Stromal cell of bone marrow (primary cell): ENCODE measurements around the gene LRP1B.

Experiments used
- DNase-seq: peaks from one replicate; pipeline ENCODE4 v3.0.0-alpha.2; 2012; ENCODE audit warnings: low read depth

The LRP1B gene

DNA sequence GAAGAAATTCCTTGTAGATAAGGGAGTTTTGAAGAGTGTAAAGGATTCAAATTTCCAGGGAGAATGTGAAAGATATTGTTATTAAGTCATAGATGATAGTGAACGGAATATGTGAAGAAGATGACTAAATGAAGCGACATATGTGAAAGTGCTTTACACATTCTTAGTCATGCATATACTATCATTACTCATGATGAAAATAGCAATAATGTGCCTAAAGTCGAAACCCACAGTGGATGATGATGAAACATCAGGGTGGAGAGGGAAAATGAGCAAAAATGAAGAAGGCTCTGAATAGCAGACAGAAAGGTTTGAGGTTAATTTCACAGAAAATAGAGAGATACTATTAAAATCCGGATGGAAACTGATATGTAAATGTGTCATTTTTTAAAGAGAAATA is 1237.1 kb downstream of the LRP1B start:
- DNase-seq: peak; percentile 11

DNA sequence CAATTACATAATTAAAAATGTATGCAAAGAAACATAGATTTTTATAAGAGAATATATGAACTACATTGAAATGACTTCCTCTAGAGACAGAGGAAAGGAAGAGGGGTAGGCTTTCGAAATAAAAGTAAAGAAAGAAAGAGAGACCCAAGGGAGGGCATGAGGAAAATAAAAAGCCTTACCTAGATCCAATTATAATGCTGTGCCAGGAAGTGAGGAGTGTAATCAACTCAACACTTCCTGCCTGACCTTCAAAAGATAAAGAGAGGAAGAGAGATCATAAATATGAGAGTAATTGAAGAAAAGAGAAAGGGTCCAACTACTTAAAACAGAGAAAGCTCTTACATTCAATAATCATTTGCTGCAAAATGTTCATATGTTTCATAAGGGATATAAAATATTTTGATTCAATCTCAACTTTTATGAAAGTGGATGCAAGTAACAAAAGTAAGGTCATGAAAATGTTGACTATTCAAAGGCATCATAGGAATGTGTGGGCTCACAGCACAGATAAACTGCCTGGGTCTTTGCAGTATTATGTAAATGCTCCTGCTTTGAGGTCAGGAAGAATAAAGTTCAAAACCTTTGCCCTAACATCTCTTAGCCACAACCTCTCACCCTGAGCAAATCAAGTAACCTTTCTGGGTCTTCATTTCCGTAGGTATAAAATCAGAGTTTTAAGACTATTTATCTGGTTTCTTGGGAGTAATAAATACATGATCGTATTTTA is 1237.7 kb downstream of the LRP1B start:
- no peak for DNase-seq

DNA sequence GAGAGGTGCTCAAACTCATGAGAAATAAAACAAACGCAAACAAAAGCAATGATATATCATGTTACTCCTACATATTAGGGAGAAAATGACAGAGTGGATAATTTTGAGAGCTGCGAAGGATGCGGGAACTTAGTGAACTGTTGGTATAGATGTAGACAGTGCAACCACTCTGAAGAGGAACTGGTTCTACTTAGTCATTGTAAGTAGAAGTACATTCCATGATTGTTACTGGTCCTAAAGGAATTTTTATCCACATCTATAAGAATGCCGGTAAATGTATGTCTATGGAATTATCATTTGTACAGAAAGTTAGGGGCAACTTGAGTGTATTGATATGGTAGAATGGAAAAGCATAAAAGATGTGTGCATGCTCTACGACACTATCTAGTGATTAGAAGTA is 1238.4 kb downstream of the LRP1B start:
- no peak for DNase-seq

DNA sequence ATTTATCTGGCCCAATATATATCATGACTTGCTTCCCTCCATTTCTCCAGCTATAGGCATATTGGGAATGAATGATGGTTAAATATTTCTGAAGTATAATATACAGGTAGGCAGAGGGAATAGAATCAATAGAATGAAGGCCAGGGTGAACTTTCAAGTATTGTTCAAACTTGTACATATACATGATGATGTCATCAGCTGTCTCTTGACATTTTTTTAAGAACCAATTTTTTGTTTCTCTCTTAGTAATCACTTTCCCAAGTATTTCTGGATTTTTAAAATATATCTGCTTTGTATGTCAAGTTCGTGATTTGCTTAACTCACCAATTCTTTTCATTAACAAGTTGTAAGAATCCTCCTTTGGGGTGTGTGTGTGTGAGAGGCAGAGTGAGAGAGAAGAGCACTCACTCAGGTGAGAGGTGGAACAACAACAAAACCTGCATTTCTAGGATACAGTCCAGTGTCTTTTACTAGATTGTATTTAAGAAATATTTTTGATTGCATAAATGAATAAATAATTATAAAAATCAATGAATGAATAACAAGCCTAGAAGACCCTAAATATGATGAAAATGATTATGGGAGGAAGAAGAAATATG is 1239.1 kb downstream of the LRP1B start:
- DNase-seq: no peak

DNA sequence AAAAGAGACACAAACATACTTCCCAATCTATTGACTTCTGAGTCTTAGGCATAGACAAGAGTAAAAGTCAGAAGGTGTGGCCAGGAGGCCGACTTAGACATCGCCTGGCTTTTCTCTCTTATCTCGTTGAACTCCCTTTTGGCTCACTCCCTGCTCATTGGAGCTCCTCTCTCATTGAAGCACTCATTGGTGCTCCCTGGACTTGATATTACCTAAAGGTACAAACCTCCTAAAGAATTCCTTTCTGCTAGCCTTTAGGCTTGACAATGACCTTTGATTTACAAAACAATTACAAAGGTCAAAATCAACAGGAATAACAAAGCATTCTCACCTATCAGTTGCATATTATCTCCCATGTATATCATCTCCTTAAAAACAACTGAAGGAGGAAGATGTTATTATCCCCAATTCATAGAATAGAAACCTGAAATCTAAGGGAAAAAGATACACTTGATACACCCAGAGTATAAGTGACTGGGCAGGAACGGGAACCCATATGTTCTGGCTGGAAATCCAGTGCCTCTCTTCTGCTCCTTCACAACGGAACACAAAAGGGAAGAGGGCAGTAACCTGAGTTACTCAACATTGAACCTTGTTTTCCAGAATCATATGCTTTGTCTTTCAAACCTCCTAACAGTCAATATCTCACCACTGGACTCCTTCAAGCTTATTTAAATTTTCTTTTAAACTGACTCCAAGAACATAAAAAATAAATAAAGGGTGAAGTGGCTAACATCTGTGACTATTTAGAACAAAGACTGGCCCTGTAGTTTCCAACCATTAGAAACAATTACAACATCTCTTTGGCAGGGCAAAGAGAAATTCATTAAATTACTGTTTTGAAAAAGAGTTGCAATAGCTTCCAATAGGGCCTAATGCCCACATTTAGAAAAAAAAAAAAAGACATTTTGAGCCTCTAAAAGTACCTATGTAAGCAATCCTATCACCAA is 1247.9 kb downstream of the LRP1B start:
- no peak for DNase-seq

DNA sequence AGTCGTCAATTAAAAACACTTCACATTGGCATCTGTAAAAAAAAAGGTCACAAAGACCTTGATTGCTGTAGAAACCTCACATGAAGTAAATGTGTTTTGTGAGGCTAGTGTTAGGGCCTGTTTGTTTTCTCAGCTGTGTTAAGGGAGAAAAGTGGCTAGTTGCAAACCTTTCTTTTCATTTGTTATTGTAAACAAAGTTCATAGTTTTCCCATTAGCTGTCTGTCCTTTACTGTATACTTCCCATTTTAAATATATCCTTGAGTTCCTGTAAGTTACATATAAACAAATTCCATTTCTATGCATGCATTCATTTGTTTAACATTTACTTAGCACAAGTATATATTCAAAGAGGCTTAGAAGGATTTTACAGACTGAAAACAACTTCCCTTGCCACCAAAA is 1250.2 kb downstream of the LRP1B start:
- no peak for DNase-seq

DNA sequence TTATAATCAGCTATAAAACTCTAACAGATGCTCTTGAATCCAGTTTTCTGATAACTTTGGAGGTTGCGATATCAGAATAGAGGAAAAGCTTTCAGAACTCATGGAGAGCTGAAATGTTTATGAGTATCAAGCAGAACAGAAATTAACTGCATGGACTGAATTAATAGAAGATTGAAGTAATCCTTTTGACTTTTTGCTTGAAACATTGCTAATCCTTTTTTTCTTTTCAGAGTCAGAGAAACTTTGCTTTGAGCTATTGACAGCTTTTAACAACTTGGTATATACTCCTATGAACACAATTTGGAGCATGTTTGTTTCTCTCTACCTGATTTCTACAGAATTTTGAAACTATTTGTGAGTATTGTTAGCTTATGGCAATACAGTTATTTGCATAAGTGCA is 1254.8 kb downstream of the LRP1B start:
- DNase-seq: no peak

DNA sequence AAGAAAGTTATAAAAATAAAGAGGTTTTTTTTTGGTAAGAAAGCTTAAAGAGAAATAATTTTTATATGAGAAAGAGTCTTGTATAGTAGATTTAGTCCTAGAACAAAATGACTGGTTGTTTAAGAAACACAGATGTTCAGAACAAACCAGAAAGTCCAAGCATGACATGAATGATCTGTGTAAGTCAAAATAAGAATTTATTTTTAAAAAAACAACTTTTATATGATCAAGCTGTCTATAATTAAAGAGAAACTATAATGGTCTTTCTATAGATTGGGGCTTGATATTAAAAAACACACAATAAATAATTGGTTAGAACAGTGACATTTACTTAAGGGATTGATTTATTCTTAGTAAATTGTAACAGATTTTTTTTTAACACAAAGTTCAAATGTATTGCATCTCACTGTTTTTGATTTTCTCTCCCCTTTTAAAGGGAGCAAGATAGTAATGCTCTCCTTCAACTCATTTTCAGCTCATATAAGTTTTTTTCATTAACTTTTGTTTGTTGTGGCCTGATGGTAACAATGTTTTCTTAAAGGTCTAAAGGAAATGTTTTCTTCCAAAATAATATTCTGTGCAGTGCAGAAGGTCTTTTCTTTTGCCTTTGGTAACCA is 1256.8 kb downstream of the LRP1B start:
- no peak for DNase-seq

DNA sequence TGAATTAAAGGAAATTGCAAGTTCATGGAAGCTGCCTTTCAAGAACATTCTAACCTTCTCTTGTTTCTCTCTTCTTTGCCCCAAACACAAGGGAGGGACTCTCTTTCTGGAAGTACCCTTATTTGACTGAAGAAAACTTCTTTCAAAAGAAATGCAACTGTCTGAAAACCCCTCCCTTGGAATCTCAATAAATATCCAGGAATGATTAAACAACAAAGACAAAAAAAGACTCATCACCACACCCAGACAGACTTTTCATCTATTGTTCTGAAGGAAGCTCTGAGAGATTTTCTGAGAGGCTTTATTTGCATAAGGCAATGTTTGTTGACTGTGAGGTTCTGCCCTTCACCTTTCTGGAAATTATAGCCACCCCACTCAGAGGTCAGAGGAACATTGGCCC is 1260.9 kb downstream of the LRP1B start:
- DNase-seq: no peak

DNA sequence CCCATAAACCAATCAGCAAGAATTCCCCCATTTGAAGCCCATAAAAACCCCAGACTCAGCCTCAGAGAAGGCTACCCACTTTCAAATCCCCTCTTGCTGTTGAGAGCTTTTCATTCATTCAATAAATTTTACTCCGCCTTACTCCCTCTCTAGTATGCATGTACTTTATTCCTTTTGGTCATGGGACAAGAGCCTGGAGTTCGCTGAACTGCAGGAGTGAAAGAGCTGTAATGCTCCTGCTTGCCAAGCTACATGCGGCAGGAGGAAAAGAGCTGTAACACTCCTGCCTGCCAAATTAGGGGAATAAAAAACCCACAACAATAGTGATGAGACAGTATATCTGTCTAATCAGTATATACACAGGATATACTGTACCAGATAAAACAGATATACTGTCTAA is 1261.7 kb downstream of the LRP1B start:
- DNase-seq: no peak

DNA sequence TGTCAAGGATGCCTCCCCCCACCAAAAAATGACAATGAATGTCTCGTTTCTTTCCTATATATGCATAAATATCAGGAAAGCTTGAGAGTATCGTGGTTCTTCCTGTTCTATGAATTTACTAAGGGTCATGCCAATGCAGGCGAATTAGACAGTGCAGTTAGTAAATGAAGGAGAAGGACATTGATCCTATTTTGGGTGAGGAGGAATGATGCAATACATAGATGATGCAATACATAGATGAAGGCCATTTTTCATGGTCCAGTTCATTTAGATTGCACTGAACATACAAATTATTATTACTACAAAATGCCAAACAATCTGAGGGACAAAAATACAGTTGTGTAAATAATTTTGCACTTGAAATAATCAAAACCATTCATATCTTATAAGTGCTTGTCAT is 1265.0 kb downstream of the LRP1B start:
- DNase-seq: no peak

DNA sequence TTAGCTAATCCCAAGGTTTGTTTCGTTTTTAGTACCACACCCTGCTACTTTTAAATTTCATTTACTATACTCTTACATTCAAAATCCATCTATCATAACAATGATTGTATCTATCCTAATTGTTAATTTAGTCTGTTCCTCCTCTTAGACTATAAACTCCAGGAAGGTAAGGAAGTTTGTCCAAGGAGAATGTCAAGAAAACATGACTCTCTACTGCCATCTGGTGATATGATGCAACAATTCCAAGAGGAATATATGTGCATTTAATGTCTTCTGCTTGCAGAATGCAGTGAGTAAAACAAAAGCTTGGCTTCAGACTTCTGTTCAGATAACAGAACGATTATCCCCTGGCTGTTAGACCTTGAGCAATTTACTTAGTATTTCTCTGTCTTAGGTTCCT is 1267.1 kb downstream of the LRP1B start:
- DNase-seq: peak; percentile 39

DNA sequence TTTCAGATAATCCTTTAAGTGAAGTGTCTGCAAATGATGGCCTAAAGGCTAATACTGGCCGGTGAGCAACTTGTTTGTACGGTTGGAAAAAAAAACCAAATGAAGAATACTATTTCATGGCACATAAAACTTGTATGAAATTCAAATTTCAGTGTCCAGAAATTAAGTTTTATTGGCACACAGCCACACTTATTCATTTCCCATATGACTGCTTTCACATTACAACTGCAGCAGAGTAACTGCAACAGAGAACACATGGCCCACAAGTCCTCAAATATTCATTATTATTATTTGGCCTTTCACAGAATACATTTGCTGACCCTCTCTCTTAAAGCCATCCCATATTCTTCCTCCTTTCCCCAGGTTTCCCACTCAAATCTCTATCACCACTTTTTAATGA is 1268.6 kb downstream of the LRP1B start:
- DNase-seq: no peak

DNA sequence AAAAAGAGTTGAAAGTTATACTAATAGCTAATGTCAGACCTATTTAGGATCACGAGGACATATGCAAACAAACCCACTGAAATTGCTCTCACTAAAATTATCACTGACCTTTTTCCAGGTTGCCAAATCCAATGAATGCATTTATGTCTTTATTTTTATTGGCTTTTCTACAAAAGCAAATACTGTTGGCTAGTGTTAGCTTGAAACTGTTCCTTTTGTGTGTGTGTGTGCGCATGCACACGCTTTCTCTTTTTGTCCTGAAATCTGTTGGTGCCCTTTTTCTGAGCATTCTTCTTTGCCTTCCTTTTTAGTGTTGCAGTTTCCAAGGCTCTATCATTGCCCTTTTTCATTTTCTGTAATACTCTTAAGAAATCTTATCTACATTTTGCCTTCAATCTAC is 1269.2 kb downstream of the LRP1B start:
- DNase-seq: no peak

DNA sequence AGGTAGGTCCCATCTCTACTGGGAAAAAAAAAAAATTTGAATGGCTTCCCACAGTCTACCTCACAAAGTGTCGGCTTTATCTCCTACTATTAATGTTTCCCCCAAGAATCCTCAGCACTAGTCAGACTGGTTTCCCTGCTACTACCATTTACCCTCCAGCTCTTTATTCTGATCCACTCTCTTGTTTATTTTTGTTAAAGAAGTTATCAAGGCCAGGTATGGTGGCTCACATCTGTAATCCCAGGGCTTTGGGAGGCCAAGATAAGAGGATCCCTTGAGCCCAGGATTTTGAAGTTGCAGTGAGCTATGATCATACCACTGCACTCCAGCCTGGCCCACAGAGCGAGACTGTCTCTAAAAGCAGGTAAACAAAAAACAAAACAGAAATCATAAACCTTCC is 1275.3 kb downstream of the LRP1B start:
- no peak for DNase-seq

DNA sequence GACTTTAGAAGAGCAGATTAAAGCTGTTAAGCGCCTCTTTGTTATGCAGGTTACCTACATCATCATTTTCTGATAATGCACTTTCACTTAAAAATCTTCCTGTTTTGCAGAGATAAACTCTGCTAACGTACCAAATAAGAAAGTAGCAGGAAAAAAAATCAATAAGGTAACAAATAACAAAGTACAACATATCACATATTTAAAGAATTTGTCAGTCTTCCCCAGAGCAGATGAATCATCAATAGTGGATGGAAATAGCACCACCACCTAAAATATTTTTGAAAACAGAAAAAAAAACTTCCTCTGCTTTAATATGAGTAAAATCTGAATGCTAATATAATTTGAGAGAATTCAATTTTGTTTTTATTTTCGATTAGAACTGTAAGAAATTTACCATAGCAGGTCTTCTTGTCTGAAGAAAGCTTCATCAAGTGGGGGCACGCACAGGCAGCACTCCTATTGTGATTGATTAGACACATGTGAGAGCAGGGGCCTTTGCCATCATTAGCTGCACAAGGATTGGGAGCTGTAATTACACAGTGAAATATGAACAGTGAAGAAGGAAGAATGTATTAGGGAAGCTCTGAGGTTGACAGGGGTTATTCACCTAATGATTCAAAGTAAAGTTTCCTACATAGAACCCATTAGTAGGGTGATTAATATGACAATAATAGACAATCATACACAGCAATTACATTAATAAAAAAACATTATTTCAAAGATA is 1279.4 kb downstream of the LRP1B start:
- DNase-seq: no peak

DNA sequence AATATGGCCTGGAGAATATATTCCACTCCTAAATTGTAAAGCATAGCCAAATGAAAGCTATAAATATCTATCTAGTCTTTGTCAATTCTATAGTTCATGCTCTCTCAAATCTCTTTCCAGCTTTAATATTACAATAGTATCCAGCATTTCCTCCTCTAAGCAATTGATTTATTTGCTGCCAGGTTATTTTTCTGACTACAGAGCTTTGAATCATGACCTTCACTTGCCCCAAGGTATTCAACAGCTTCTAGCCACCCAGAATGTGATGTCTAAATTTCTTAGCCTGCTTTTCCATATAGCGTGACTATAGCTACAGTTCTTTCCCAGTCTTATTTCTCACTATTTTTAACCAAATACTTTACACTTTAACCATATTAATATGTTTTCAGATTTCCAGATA is 1287.6 kb downstream of the LRP1B start:
- no peak for DNase-seq

DNA sequence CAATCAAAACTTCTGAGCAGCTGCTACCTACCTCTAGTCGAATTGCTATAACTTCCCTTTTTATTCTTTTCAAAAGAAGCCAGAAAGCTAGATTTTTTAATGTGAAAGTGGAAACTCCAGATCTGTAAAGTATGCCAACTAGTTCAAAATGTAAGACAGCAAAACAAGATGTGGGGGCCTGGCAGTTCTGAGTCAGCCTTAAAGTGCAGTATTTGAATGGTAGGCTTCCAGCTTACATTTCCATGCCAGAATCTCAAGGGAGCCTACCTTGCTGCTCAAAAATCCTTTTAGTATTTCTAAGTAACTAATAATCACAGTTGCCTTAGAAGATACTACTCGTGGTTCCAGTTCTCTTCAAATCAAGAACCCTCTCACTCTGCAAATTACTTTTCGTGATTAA is 1288.7 kb downstream of the LRP1B start:
- DNase-seq: no peak

DNA sequence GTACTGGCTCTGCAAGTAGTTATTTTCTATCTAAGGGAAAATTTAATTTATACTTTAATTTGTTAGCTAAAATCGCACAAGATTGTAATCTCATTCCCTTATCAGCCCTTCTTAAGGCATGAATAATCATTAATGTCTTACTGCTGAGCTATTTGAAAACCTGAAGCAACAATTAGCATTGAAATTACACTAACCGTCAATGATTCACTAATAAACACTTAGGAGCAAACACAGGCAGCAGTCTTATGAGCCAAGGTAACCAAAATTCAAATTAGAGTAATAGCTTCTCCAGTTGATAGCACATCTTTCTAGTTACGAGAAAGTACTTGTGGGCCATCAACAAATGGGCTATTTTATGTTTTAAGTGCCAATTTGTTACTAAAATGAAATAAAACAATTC is 1289.7 kb downstream of the LRP1B start:
- DNase-seq: no peak

DNA sequence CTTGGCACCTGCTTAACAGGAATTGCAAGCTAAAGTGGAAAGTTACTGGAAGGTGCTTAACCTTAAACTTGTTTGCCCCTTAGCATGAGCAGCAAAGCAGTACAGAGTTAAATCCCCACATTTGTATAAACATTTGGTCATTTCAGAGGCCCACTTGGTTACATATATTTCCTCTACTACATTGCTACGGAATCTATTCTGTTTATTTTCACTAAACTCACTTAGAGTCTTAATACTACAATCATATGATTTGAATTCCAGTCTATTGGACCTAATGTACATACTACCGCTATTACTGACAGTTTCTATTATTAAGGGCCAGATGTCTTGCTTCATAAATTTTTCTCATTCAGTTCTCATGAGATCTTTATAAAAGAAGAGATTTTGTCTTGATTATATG is 1294.0 kb downstream of the LRP1B start:
- DNase-seq: no peak

DNA sequence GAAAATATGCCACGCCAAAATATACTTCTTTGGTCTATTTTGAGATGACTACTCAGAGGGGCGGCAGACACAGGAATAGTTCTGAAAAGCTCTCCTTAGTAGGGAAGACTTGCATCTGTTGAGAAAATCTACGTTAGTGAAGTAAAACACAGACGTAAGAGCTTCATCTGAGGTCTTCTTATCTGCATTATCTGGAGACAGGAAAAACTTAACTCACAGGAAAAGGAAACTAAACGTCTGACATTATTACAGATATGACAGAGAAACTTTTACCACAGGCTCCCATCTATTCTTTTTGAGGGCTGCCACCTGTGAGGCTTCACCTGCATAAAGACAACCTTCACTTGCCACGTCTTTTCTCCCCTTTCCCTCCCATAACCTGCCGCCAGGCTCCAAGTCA is 1295.7 kb downstream of the LRP1B start:
- no peak for DNase-seq

DNA sequence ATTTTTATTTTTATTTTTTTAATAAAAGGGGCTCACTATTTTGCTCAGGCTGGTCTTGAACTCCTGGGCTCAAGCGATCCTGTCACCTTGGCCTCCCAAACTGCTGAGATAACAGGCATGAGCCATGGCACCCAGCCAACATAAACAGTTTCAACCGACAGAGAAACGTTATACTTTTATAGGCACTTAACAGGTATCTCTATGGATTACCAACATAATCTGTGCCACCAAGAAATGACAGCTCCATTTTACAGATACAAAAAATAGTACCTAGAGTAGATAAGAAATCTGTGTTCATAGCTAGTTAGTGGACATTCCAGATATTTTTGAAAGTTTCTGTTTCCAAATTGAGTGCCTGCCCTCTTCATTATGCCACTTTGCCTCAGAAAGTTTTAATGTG is 1316.7 kb downstream of the LRP1B start:
- DNase-seq: no peak
